Spleen (tissue), 11 donors: ENCODE measurements around the gene CDK5RAP3. TPM values are rescaled to one million over a fixed set of nuclear protein-coding genes. Genes with fewer than 3 reads are reported as not detected.
A peak's percentile ranks its signal among the peaks of the same experiment; 100 is the strongest.
"Not testable (repeated sequence)": the region's sequence is repeated elsewhere in the genome, so short reads cannot be mapped to it uniquely, and the experiment has no call there.

Experiments
- DNase-seq: peaks from one replicate; pipeline ENCODE4 v3.0.0-alpha.2; 2020
- H3K27ac ChIP-seq, 8 donors: fragments of 200-600 bp; sonication (generic) in 7 of 8; 1 replicate in 4 of 8; 2 replicates in 4 of 8; pipeline versions ENCODE4 v1.5.0 to v1.8.0; 2016 to 2021; ENCODE audit warnings: inconsistent platforms in 4 of 8, mild to moderate bottlenecking in 4 of 8, moderate library complexity in 1 of 8
- H3K27me3 ChIP-seq, 7 donors: fragments of 200-600 bp; sonication (generic) in 6 of 7; replicated peaks in 1 of 7; 1 replicate in 4 of 7; 2 replicates in 3 of 7; pipeline versions ENCODE4 v1.5.0 to v1.8.0; 2016 to 2021; ENCODE audit warnings: inconsistent platforms in 3 of 7, mild to moderate bottlenecking in 1 of 7
- H3K36me3 ChIP-seq, 6 donors: fragments of 200-600 bp; sonication (generic) in 5 of 6; 1 replicate in 4 of 6; 2 replicates in 2 of 6; pipeline versions ENCODE4 v1.5.0 to v1.8.0; 2016 to 2021; ENCODE audit warnings: inconsistent platforms in 2 of 6
- H3K4me1 ChIP-seq, 6 donors: fragments of 200-600 bp; sonication (generic) in 5 of 6; 1 replicate in 3 of 6; 2 replicates in 3 of 6; pipeline versions ENCODE4 v1.5.0 to v1.8.0; 2016 to 2021; ENCODE audit warnings: inconsistent platforms in 3 of 6
- H3K4me3 ChIP-seq, 8 donors: fragments of 200-600 bp; sonication (generic) in 7 of 8; 1 replicate in 4 of 8; 2 replicates in 4 of 8; pipeline versions ENCODE4 v1.5.0 to v1.8.0; 2016 to 2021; ENCODE audit warnings: inconsistent platforms in 4 of 8, mild to moderate bottlenecking in 4 of 8, moderate library complexity in 2 of 8
- H3K9me3 ChIP-seq, 8 donors: fragments of 200-600 bp; sonication (generic) in 7 of 8; 1 replicate in 4 of 8; 2 replicates in 4 of 8; pipeline versions ENCODE4 v1.5.0 to v1.8.0; 2016 to 2021; ENCODE audit warnings: inconsistent platforms in 4 of 8
- CTCF ChIP-seq, 11 experiments: fragments of 200-600 bp in 7 of 11; fragments of 450-650 bp in 4 of 11; sonication (generic) in 4 of 11; IDR thresholded peaks in 8 of 11; conservative IDR thresholded peaks in 3 of 11; 1 replicate in 7 of 11; 2 replicates in 4 of 11; pipeline versions ENCODE4 v1.4.0 to v1.8.0; 2016 to 2021; ENCODE audit warnings: antibody characterized with exemption in 11 of 11, inconsistent platforms in 4 of 11, mild to moderate bottlenecking in 1 of 11
- POLR2A ChIP-seq, 3 donors: fragments of 450-650 bp; IDR thresholded peaks; one replicate each; pipeline ENCODE4 v1.5.1; 2017; ENCODE audit warnings: antibody characterized with exemption in 3 of 3, mild to moderate bottlenecking in 1 of 3
- POLR2AphosphoS5 ChIP-seq, 3 donors: sonication (generic); formaldehyde crosslinking; IDR thresholded peaks; one replicate each; pipeline ENCODE4 v1.5.1; 2017; ENCODE audit warnings: antibody characterized with exemption in 3 of 3
- WGBS, 5 donors: extraction: QIAGEN DNeasy Blood & Tissue Kit in 3 of 5; methylation state at CpG; one replicate each; pipeline versions ENCODE4 v1.1.5 to v1.1.7; 2013 to 2018; 5-methylcytosine and 5-hydroxymethylcytosine counted together
- intact Hi-C: fragments of 100-400 bp; cut with DNase I; formaldehyde crosslinking; loops from one replicate; pipeline ENCODE4 v1.15.0; 2023; ENCODE audit warnings: low total_unique reads
- polyA plus RNA-seq, 3 donors: library from polyadenylated mRNA; stranded (reverse); fragments of 200-250 nt; gene quantifications; one replicate each; pipeline ENCODE4 v1.2.1, GENCODE V29; 2013
- total RNA-seq, 7 donors: library from RNA; depleted of rRNA in 3 of 7; stranded (reverse); fragments of >200 nt in 3 of 7; fragmentation: NEBNext Ultra II Directional in 4 of 7; extraction: Animal tissue kit (Norgen Biotek cat#: 25700) in 4 of 7; gene quantifications; one replicate each; pipeline versions ENCODE4 v1.1.0 to v1.2.1, GENCODE V29; 2016 to 2021
- donor health status: healthy with polysubstance abuse.
- donor health status: DM: no; HTN: no; CAD: no; lungs with moderate emphysema.
- donor health status: DM: no; HTN: no; CAD: no.
- donor health status: Bipolar disorder and iron deficiency.
- donor health status: healthy.
- donor health status: DM: no; HTN: no; CAD: no.
- donor health status: DM: yes; HTN: yes; CAD: no.

CDK5RAP3 gene
- total and polyA plus RNA-seq, 10 donors: 216 to 1,020 (median 261) TPM

DNA sequence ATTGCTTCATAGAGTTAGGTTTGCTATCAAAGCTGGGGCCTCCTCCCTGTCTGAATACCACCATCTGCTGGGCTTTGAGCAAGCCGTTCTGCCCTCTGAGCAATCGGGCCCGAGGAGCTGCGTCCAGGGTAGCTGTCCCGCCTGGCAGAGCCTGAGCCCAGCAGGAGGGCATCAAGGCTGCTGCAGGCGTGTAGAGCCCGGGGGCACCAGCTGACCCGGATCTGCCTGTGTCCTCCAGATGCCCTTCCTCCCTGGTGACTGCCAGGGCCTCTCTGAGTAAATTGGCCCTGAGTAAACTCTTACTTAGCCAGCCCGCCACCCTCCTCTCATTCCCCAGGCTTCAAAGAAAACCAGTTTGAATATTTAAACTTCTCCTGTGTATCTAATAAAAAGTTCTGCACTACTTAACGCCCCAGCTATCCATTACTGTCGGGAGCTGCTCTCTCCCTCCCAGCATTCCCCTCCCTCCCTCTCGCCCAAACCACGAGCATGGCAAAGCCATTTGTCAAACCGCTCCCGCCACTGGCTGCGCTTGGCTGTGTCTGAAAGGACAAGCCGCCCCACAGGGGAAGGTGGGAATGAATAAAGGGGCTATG lies 16.4 kb downstream of the CDK5RAP3 start:
- 54 to 67% (median 58%) methylated on average over 17 of the region's 17 CpGs for WGBS, 5 donors
- intact Hi-C loops: no loop called here
- H3K27ac ChIP-seq: no peak overlapping the region

GRCh38 chr17:47988445-47988844 lies 17.5 kb downstream of the CDK5RAP3 start:
- H3K4me1 ChIP-seq: peaks cover 0 to 25% (median 12%) of the 10 kb centered on the region in 6 donors
- H3K9me3 ChIP-seq, DNase-seq, H3K27me3 ChIP-seq, H3K27ac ChIP-seq, H3K4me3 ChIP-seq, intact Hi-C loops: not testable (repeated sequence)
- WGBS, 5 donors: 79 to 100% (median 90%) methylated on average over 1 of the region's 1 CpG
- H3K36me3 ChIP-seq: peaks cover 0 to 26% (median 3%) of the 10 kb centered on the region in 6 donors

More for the DNA sequence above, 16.4 kb downstream of the CDK5RAP3 start:
- H3K9me3 ChIP-seq: no peaks in the 10 kb centered on the region
- peaks cover 0 to 37% (median 13%) of the 10 kb centered on the region in 6 donors for H3K36me3 ChIP-seq
- TF ChIP-seq CTCF (IDR thresholded peaks at IDR 0.05 in 8 of 11, conservative IDR thresholded peaks at IDR 0.05 in 3 of 11) (no peak), POLR2AphosphoS5 (IDR thresholded peaks at IDR 0.05) (peak; percentile 33 to 74 (median 59))
- peak; percentile 82 for DNase-seq
- no peak overlapping the region for H3K4me3 ChIP-seq
- H3K4me1 ChIP-seq: peaks cover 0 to 36% (median 21%) of the 10 kb centered on the region in 6 donors
- H3K27me3 ChIP-seq: no peaks in the 10 kb centered on the region

DNA sequence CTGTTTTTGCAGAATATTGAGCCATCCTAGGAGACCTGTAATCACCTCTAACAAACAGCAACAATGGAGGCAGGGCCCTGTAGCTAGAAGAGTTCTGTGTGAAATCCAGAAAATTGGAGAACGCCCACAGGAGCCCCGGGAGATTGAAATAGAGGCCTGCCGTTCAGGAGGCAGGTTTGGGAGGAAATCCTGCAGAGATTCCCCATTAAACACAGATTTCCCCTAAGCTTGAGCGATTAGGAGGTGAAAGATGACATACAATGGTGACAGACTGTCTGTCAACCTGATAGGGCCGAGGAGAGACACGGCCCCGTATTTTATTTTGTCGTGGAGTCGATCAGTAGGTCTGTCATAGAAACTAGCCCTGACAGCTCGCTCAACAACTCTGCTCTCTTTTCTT lies 18.2 kb downstream of the CDK5RAP3 start:
- WGBS, 5 donors: 78 to 84% (median 81%) methylated on average over 10 of the region's 10 CpGs
- Histone ChIP-seq H3K36me3 (peaks cover 0 to 19% (median 0%) of the 10 kb centered on the region in 6 donors), H3K27me3 (no peaks in the 10 kb centered on the region), H3K9me3 (no peaks in the 10 kb centered on the region), H3K4me1 (peaks cover 0 to 18% (median 9%) of the 10 kb centered on the region in 6 donors), H3K4me3 (no peak overlapping the region), H3K27ac (no peak overlapping the region)
- TF ChIP-seq POLR2A (IDR thresholded peaks at IDR 0.05) (no peak), POLR2AphosphoS5 (IDR thresholded peaks at IDR 0.05) (no peak), CTCF (IDR thresholded peaks at IDR 0.05 in 8 of 11, conservative IDR thresholded peaks at IDR 0.05 in 3 of 11) (no peak)
- peak; percentile 12 for DNase-seq
- intact Hi-C loops: no loop called here

DNA sequence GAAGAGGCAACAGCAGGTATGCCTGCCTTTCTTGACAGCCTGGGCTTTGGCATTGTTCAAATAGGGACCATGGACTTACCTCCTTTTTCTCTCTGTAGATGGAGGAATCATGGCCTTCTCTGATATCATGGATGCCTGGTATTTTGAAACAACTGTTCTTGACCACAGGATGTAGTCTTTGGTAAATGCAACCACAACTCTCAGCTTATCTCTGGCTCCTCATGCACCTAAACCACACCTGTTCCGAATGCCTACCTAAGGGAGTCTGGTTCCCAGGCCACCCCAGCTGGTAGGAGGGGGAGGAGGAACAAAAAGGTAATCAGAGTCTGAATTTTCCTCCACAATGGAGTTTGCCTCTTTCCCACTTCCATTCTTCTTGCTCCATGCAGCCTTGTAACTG lies 18.8 kb downstream of the CDK5RAP3 start:
- Histone ChIP-seq H3K27me3 (no peaks in the 10 kb centered on the region), H3K4me3 (no peak overlapping the region), H3K27ac (no peak overlapping the region), H3K4me1 (peaks cover 0 to 18% (median 9%) of the 10 kb centered on the region in 6 donors), H3K36me3 (peaks cover 0 to 13% (median 0%) of the 10 kb centered on the region in 6 donors), H3K9me3 (no peaks in the 10 kb centered on the region)
- 32 to 77% (median 55%) methylated on average over 1 of the region's 1 CpG for WGBS, 5 donors
- DNase-seq: no peak
- intact Hi-C loops: no loop called here
- TF ChIP-seq POLR2AphosphoS5 (IDR thresholded peaks at IDR 0.05) (no peak), POLR2A (IDR thresholded peaks at IDR 0.05) (no peak), CTCF (IDR thresholded peaks at IDR 0.05 in 8 of 11, conservative IDR thresholded peaks at IDR 0.05 in 3 of 11) (no peak)
